A549 (cell line): ENCODE results near the gene PTPN6. TPM values are rescaled to one million over a fixed set of nuclear protein-coding genes. Genes with fewer than 3 reads are reported as not detected.

ENCODE experiments used
- ATOH8 ChIP-seq: fragments of 250-450 bp; sonication (Bioruptor Pico); IDR thresholded peaks from 2 replicates; pipeline ENCODE4 v1.5.0; 2020; ENCODE audit warnings: low read depth, mild to moderate bottlenecking, moderate library complexity
- CBX8 ChIP-seq: fragments of 200-600 bp; sonication (generic); IDR thresholded peaks from 2 replicates; pipeline ENCODE4 v1.6.1; 2016
- CEBPB ChIP-seq, 2 experiments: fragments of >200 bp in 1 of 2; sonication (Bioruptor Twin) in 1 of 2; formaldehyde crosslinking in 1 of 2; IDR thresholded peaks; 2 replicates each; pipeline ENCODE4 v1.6.1; 2012 to 2016
- CTCF ChIP-seq: fragments of >200 bp; sonication (Bioruptor Twin); formaldehyde crosslinking; IDR thresholded peaks from 3 replicates; pipeline ENCODE4 v1.5.1; 2016
- E2F6 ChIP-seq: IDR thresholded peaks from 2 replicates; pipeline ENCODE4 v1.6.1; 2012; ENCODE audit warnings: low read depth, borderline replicate concordance
- EHF ChIP-seq: fragments of 250-450 bp; sonication (Bioruptor Pico); IDR thresholded peaks from 2 replicates; pipeline ENCODE4 v1.5.0; 2020; ENCODE audit warnings: mild to moderate bottlenecking
- ELK1 ChIP-seq: fragments of 150-350 bp; IDR thresholded peaks from 2 replicates; pipeline ENCODE4 v1.6.1; 2014; ENCODE audit warnings: low read depth, mild to moderate bottlenecking, low read length
- EP300 ChIP-seq, 2 experiments: fragments of >200 bp; sonication (Bioruptor Twin); formaldehyde crosslinking; IDR thresholded peaks; 2 replicates in 1 of 2; 3 replicates in 1 of 2; pipeline ENCODE4 v1.6.1; 2016 to 2017
- FOSL2 ChIP-seq, 2 experiments: fragments of 450-650 bp in 1 of 2; fragments of >200 bp in 1 of 2; sonication (Bioruptor Twin) in 1 of 2; formaldehyde crosslinking; IDR thresholded peaks; 2 replicates each; pipeline versions ENCODE4 v1.5.0 to v1.6.1; 2016 to 2020; ENCODE audit warnings: mild to moderate bottlenecking in 1 of 2, moderate library complexity in 1 of 2
- FOXS1 ChIP-seq: fragments of 250-450 bp; sonication (Bioruptor Pico); IDR thresholded peaks from 2 replicates; pipeline ENCODE4 v1.5.0; 2020; ENCODE audit warnings: mild to moderate bottlenecking, moderate library complexity
- HES2 ChIP-seq: fragments of >200 bp; sonication (Bioruptor Twin); formaldehyde crosslinking; IDR thresholded peaks from 2 replicates; pipeline ENCODE4 v1.6.1; 2016
- HMGXB4 ChIP-seq: fragments of 250-450 bp; sonication (Bioruptor Pico); IDR thresholded peaks from 2 replicates; pipeline ENCODE4 v1.5.0; 2021; ENCODE audit warnings: mild to moderate bottlenecking, moderate library complexity, borderline replicate concordance
- HOXB13 ChIP-seq: fragments of 250-450 bp; sonication (Bioruptor Pico); IDR thresholded peaks from 2 replicates; pipeline ENCODE4 v1.5.0; 2020; ENCODE audit warnings: low read depth, mild to moderate bottlenecking, moderate library complexity
- JUN ChIP-seq, 2 experiments: fragments of >200 bp; sonication (Bioruptor Twin); formaldehyde crosslinking; IDR thresholded peaks; 2 replicates in 1 of 2; 3 replicates in 1 of 2; pipeline ENCODE4 v1.6.1; 2016 to 2017
- JUNB ChIP-seq: fragments of >200 bp; sonication (Bioruptor Twin); formaldehyde crosslinking; IDR thresholded peaks from 2 replicates; pipeline ENCODE4 v1.6.1; 2016
- KDM5A ChIP-seq: fragments of 200-600 bp; sonication (generic); IDR thresholded peaks from 2 replicates; pipeline ENCODE4 v1.6.1; 2016; ENCODE audit warnings: antibody characterized with exemption, mild to moderate bottlenecking
- MAX ChIP-seq: IDR thresholded peaks from 2 replicates; pipeline ENCODE4 v1.6.1; 2012
- MAZ ChIP-seq: fragments of 150-350 bp; IDR thresholded peaks from 2 replicates; pipeline ENCODE4 v1.6.1; 2014; ENCODE audit warnings: antibody characterized with exemption, low read depth, low read length, borderline replicate concordance
- MYC ChIP-seq: IDR thresholded peaks from 2 replicates; pipeline ENCODE4 v1.6.1; 2012; ENCODE audit warnings: mild to moderate bottlenecking, inconsistent platforms, low read length, improper control_type of control experiment, borderline replicate concordance
- NFE2L2 ChIP-seq: fragments of 150-350 bp; conservative IDR thresholded peaks from 2 replicates; pipeline ENCODE4 v1.6.1; 2014; ENCODE audit warnings: low read length
- NPAS2 ChIP-seq: fragments of 250-450 bp; sonication (Bioruptor Pico); IDR thresholded peaks from 2 replicates; pipeline ENCODE4 v1.8.0; 2022; ENCODE audit warnings: mild to moderate bottlenecking, moderate library complexity, borderline replicate concordance
- NR3C1 ChIP-seq: fragments of >200 bp; sonication (Bioruptor Twin); formaldehyde crosslinking; IDR thresholded peaks from 3 replicates; pipeline ENCODE4 v1.6.1; 2017
- PBX3 ChIP-seq: IDR thresholded peaks from 2 replicates; pipeline ENCODE4 v1.6.1; 2012
- RFX5 ChIP-seq: fragments of 450-650 bp; IDR thresholded peaks from 2 replicates; pipeline ENCODE4 v1.7.1; 2014; ENCODE audit warnings: antibody characterized with exemption, mild to moderate bottlenecking, moderate library complexity
- RNF2 ChIP-seq: fragments of 200-600 bp; sonication (generic); IDR thresholded peaks from 2 replicates; pipeline ENCODE4 v1.6.1; 2016; ENCODE audit warnings: low read depth, mild to moderate bottlenecking, antibody characterized with exemption, moderate library complexity, borderline replicate concordance
- TP53 ChIP-seq: fragments of 250-450 bp; sonication (Bioruptor Pico); IDR thresholded peaks from 2 replicates; pipeline ENCODE4 v1.5.0; 2021; ENCODE audit warnings: mild to moderate bottlenecking, moderate library complexity
- ZC3H11A ChIP-seq: fragments of 450-650 bp; IDR thresholded peaks from 2 replicates; pipeline ENCODE4 v1.6.1; 2014; ENCODE audit warnings: antibody characterized with exemption, mild to moderate bottlenecking
- ZNF302 ChIP-seq: fragments of 250-450 bp; sonication (Bioruptor Pico); IDR thresholded peaks from 2 replicates; pipeline ENCODE4 v1.9.0; 2021; ENCODE audit warnings: inconsistent platforms, mild to moderate bottlenecking, moderate library complexity
- ZSCAN20 ChIP-seq: fragments of 250-450 bp; sonication (Bioruptor Pico); IDR thresholded peaks from 2 replicates; pipeline ENCODE4 v1.8.0; 2022; ENCODE audit warnings: mild to moderate bottlenecking, moderate library complexity
- polyA plus RNA-seq, 4 experiments: library from polyadenylated mRNA; depleted of rRNA in 3 of 4; stranded (reverse); fragments of >200 nt; fragmentation: RNase III in 1 of 4; extraction: RNeasy Plus Mini Kit Qiagen cat#74134 plus additional on column Dnase treatment in 1 of 4; gene quantifications; 2 replicates in 3 of 4; 3 replicates in 1 of 4; pipeline ENCODE4 v1.2.3, GENCODE V29; 2011 to 2017

The PTPN6 gene
- polyA plus RNA-seq, 2 of the 4 experiments (the other 2 are of a cell fraction), result 15.1 to 18.9 TPM

GRCh38 chr12:6925540-6926279, 25.4 kb upstream of the PTPN6 start (continued):
- TF ChIP-seq ELK1 (no peak), TP53 (no peak), FOSL2 (IDR thresholded peaks at IDR 0.05) (peak; percentile 62), FOSL2 (CRISPR knock-in tag; IDR thresholded peaks at IDR 0.05) (peak; percentile 96), ATOH8 (CRISPR knock-in tag) (no peak), CEBPB (IDR thresholded peaks at IDR 0.05) (peak; percentile 50 to 78), RNF2 (no peak), RFX5 (no peak), MAZ (no peak), ZSCAN20 (CRISPR knock-in tag) (no peak), CTCF (no peak), MAX (0 out of 2 replicates have a peak, but pooled peaks have one; percentile 29), HOXB13 (CRISPR knock-in tag) (no peak), HES2 (no peak), FOXS1 (no peak), NR3C1 (no peak), ZC3H11A (no peak), EP300 (IDR thresholded peaks at IDR 0.05) (no peak), KDM5A (no peak), ZNF302 (CRISPR knock-in tag) (no peak), PBX3 (no peak; the same call in 1 of the 2 replicates), NPAS2 (CRISPR knock-in tag) (no peak), EHF (CRISPR knock-in tag) (no peak), E2F6 (0 out of 2 replicates have a peak, but pooled peaks have one; percentile 17), MYC (no peak), CBX8 (no peak), JUNB (peak; percentile 31), NFE2L2 (no peak), JUN (IDR thresholded peaks at IDR 0.05) (peak; percentile 40 to 78; a peak in 4 of 5 replicates), HMGXB4 (no peak)
